ENCODE data around the gene PNMT.
A peak's percentile ranks its signal among the peaks of the same experiment; 100 is the strongest.

The PNMT gene

GRCh38 chr17:39633570-39634183 lies 34.6 kb upstream of the PNMT start:
- DNase-seq (ENCODE audit: low spot score) = no peak

- DNase-seq (ENCODE audit: low spot score) = peak; percentile 57
Observed at GRCh38 chr17:39634384-39634871, 33.8 kb upstream of the PNMT start.

GRCh38 chr17:39635614-39636176 lies 32.6 kb upstream of the PNMT start:
- no peak for DNase-seq (ENCODE audit: low spot score)

- DNase-seq (ENCODE audit: low spot score) = no peak
Observed at GRCh38 chr17:39636587-39636926, 31.7 kb upstream of the PNMT start.

GRCh38 chr17:39636927-39637736 lies 31.1 kb upstream of the PNMT start, which contains the start of gene STARD3:
TSS of gene STARD3 (plus strand) at chr17:39637144. CDS start at chr17:39653532, 16,388 bp downstream.
- peak; percentile 91 for DNase-seq (ENCODE audit: low spot score)

- no peak for DNase-seq (ENCODE audit: low spot score)
Observed at GRCh38 chr17:39638317-39638716, 29.9 kb upstream of the PNMT start.

GRCh38 chr17:39639043-39639442 lies 29.2 kb upstream of the PNMT start:
- no peak for DNase-seq (ENCODE audit: low spot score)

- DNase-seq (ENCODE audit: low spot score) = no peak
Observed at GRCh38 chr17:39639566-39640458, 28.4 kb upstream of the PNMT start.

GRCh38 chr17:39640591-39641031 lies 27.6 kb upstream of the PNMT start:
- DNase-seq (ENCODE audit: low spot score) = no peak

- DNase-seq (ENCODE audit: low spot score) = no peak
Observed at GRCh38 chr17:39641097-39641496, 27.2 kb upstream of the PNMT start.

GRCh38 chr17:39641883-39642282 lies 26.4 kb upstream of the PNMT start:
- no peak for DNase-seq (ENCODE audit: low spot score)

GRCh38 chr17:39642291-39643074 lies 25.8 kb upstream of the PNMT start:
- no peak for DNase-seq (ENCODE audit: low spot score)

GRCh38 chr17:39643271-39643670 lies 25.0 kb upstream of the PNMT start:
- DNase-seq (ENCODE audit: low spot score) = no peak

- no peak for DNase-seq (ENCODE audit: low spot score)
Observed at GRCh38 chr17:39647256-39647655, 21.0 kb upstream of the PNMT start.

- DNase-seq (ENCODE audit: low spot score) = no peak
Observed at GRCh38 chr17:39648616-39649366, 19.5 kb upstream of the PNMT start.

GRCh38 chr17:39650121-39650579 lies 18.1 kb upstream of the PNMT start:
- no peak for DNase-seq (ENCODE audit: low spot score)

GRCh38 chr17:39651923-39652586 lies 16.2 kb upstream of the PNMT start:
- no peak for DNase-seq (ENCODE audit: low spot score)

GRCh38 chr17:39652587-39653315 lies 15.5 kb upstream of the PNMT start:
- DNase-seq (ENCODE audit: low spot score) = no peak

- DNase-seq (ENCODE audit: low spot score) = no peak
Observed at GRCh38 chr17:39653316-39653661, 15.0 kb upstream of the PNMT start.
